Measurements from ENCODE around the gene RBM17. TPM values are rescaled to one million over a fixed set of nuclear protein-coding genes. Genes with fewer than 3 reads are reported as not detected.

Gene RBM17
- total and polyA plus RNA-seq, 10 of the 15 experiments (the other 5 are each of a cell fraction or from before 2014, with no cell fraction given), result 28.4 to 181 (median 83.9) TPM

- no peak for TF ChIP-seq E2F4 (IDR thresholded peaks at IDR 0.05; ENCODE audit: low read depth, low read length)
- peak; percentile 91 for TF ChIP-seq NFIC (IDR thresholded peaks at IDR 0.05; ENCODE audit: low read depth, low read length)
- no peak for TF ChIP-seq SREBF1 (IDR thresholded peaks at IDR 0.05; ENCODE audit: low read length)
- TF ChIP-seq CHD4 (IDR thresholded peaks at IDR 0.05), result peak; percentile 55; the same call in 1 of the 2 replicates
- TF ChIP-seq BCL3 (IDR thresholded peaks at IDR 0.05; ENCODE audit: borderline replicate concordance, insufficient read depth, low read depth, low read length, poor library complexity, severe bottlenecking), result peak; percentile 70
- TF ChIP-seq ZNF24 (IDR thresholded peaks at IDR 0.05), result peak; percentile 98
- TF ChIP-seq SMAD1 (IDR thresholded peaks at IDR 0.05; ENCODE audit: low read depth, partially characterized antibody), result no peak
- TF ChIP-seq EZH2 (IDR thresholded peaks at IDR 0.05; ENCODE audit: borderline replicate concordance, control insufficient read depth, low read depth, low read length), result no peak
- TF ChIP-seq JUND (IDR thresholded peaks at IDR 0.05; ENCODE audit: low read depth, low read length), result peak; percentile 55; the same call in 1 of the 2 replicates
- no peak for TF ChIP-seq ZNF274 (IDR thresholded peaks at IDR 0.05; ENCODE audit: insufficient read depth, insufficient read length)
- 0 out of 2 replicates have a peak, but pooled peaks have one; percentile 25 for TF ChIP-seq MAX (IDR thresholded peaks at IDR 0.05; ENCODE audit: low read depth, low read length)
- TF ChIP-seq TARDBP (IDR thresholded peaks at IDR 0.05; ENCODE audit: borderline replicate concordance), result no peak
- TF ChIP-seq MTA2 (IDR thresholded peaks at IDR 0.05; ENCODE audit: low read depth), result peak; percentile 91
- no peak for TF ChIP-seq ZBTB11 (CRISPR knock-in tag; IDR thresholded peaks at IDR 0.05)
- TF ChIP-seq EGR1 (IDR thresholded peaks at IDR 0.05; ENCODE audit: borderline replicate concordance in 1 of 2, low read depth in 2 of 2, low read length in 2 of 2), result peak in 1 of 2 experiments; percentile 75; a peak in 2 of 3 replicates
- TF ChIP-seq CBX5 (IDR thresholded peaks at IDR 0.05; ENCODE audit: low read depth), result no peak
- TF ChIP-seq IRF5 (IDR thresholded peaks at IDR 0.05; ENCODE audit: borderline replicate concordance), result no peak
- TF ChIP-seq ATF7 (IDR thresholded peaks at IDR 0.05; ENCODE audit: low read depth), result peak; percentile 92
- TF ChIP-seq SP1 (IDR thresholded peaks at IDR 0.05; ENCODE audit: low read depth, low read length), result no peak
- peak; percentile 95 for TF ChIP-seq EED (IDR thresholded peaks at IDR 0.05; ENCODE audit: low read depth)
Observed at GRCh38 chr10:6052247-6053221, 36.3 kb upstream of the RBM17 start (continued).
